C4-2B (cell line): ENCODE measurements around the gene DDT.
"Not testable (repeated sequence)": the region's sequence is repeated elsewhere in the genome, so short reads cannot be mapped to it uniquely, and the experiment has no call there.

Source experiments
- ZFX ChIP-seq: fragments of 450-650 bp; IDR thresholded peaks from 2 replicates; pipeline ENCODE4 v1.6.1; 2017
- TF ChIP-seq, protein P1 (sequence below): fragments of 450-650 bp; conservative IDR thresholded peaks from 2 replicates; pipeline ENCODE4 v1.5.1; 2017; ENCODE audit warnings: mild to moderate bottlenecking

GRCh38 chr22:23974836-23975352 lies 653 bp upstream of the DDT start:
- TF ChIP-seq, protein P1, sequence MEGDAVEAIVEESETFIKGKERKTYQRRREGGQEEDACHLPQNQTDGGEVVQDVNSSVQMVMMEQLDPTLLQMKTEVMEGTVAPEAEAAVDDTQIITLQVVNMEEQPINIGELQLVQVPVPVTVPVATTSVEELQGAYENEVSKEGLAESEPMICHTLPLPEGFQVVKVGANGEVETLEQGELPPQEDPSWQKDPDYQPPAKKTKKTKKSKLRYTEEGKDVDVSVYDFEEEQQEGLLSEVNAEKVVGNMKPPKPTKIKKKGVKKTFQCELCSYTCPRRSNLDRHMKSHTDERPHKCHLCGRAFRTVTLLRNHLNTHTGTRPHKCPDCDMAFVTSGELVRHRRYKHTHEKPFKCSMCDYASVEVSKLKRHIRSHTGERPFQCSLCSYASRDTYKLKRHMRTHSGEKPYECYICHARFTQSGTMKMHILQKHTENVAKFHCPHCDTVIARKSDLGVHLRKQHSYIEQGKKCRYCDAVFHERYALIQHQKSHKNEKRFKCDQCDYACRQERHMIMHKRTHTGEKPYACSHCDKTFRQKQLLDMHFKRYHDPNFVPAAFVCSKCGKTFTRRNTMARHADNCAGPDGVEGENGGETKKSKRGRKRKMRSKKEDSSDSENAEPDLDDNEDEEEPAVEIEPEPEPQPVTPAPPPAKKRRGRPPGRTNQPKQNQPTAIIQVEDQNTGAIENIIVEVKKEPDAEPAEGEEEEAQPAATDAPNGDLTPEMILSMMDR, result not testable (repeated sequence)
- TF ChIP-seq ZFX, result not testable (repeated sequence)
